Inferior parietal cortex (tissue), 1 donor: Measurements from ENCODE around the gene XPNPEP2.

ENCODE experiments used
- DNase-seq: peaks from one replicate; pipeline ENCODE4 v3.0.0-alpha.2; 2016; ENCODE audit errors: extremely low spot score

Gene XPNPEP2

GRCh38 chrX:129780441-129781105 lies 41.8 kb downstream of the XPNPEP2 start:
- no peak for DNase-seq

GRCh38 chrX:129781134-129781672 lies 42.4 kb downstream of the XPNPEP2 start:
- no peak for DNase-seq

GRCh38 chrX:129781680-129782495 lies 43.1 kb downstream of the XPNPEP2 start:
- DNase-seq = no peak

GRCh38 chrX:129782706-129783105 lies 43.9 kb downstream of the XPNPEP2 start:
- DNase-seq = no peak

- no peak for DNase-seq
Measured at GRCh38 chrX:129783291-129783713, 44.5 kb downstream of the XPNPEP2 start.

GRCh38 chrX:129784371-129784770 lies 45.6 kb downstream of the XPNPEP2 start:
- no peak for DNase-seq

GRCh38 chrX:129785160-129785947 lies 46.6 kb downstream of the XPNPEP2 start:
- DNase-seq = no peak

GRCh38 chrX:129786210-129786651 lies 47.5 kb downstream of the XPNPEP2 start:
- DNase-seq = no peak

GRCh38 chrX:129787336-129788055 lies 48.7 kb downstream of the XPNPEP2 start:
- DNase-seq = no peak

- no peak for DNase-seq
Measured at GRCh38 chrX:129788527-129788926, 49.7 kb downstream of the XPNPEP2 start.

GRCh38 chrX:129790146-129790545 lies 51.4 kb downstream of the XPNPEP2 start:
- no peak for DNase-seq

- DNase-seq = no peak
Measured at GRCh38 chrX:129790808-129791207, 52.0 kb downstream of the XPNPEP2 start.

GRCh38 chrX:129791336-129791735 lies 52.6 kb downstream of the XPNPEP2 start:
- DNase-seq = no peak

GRCh38 chrX:129791961-129792570 lies 53.3 kb downstream of the XPNPEP2 start:
- no peak for DNase-seq

GRCh38 chrX:129792586-129793291 lies 54.0 kb downstream of the XPNPEP2 start:
- DNase-seq = no peak

GRCh38 chrX:129793604-129794191 lies 54.9 kb downstream of the XPNPEP2 start:
- DNase-seq = no peak

GRCh38 chrX:129795584-129795983 lies 56.8 kb downstream of the XPNPEP2 start:
- DNase-seq = no peak

- no peak for DNase-seq
Measured at GRCh38 chrX:129797251-129797906, 58.6 kb downstream of the XPNPEP2 start.

GRCh38 chrX:129798456-129798855 lies 59.7 kb downstream of the XPNPEP2 start:
- no peak for DNase-seq
